HG03354 (cell line): Measurements from ENCODE around the gene TGM2.

Experiments used
- ATAC-seq: cut with Tn5 transposase; IDR thresholded peaks from one replicate; pipeline ENCODE4 v1.9.1; 2021; ENCODE audit warnings: mild to moderate bottlenecking; ENCODE audit not compliant: unreplicated experiment, poor library complexity, severe bottlenecking

Gene TGM2

DNA sequence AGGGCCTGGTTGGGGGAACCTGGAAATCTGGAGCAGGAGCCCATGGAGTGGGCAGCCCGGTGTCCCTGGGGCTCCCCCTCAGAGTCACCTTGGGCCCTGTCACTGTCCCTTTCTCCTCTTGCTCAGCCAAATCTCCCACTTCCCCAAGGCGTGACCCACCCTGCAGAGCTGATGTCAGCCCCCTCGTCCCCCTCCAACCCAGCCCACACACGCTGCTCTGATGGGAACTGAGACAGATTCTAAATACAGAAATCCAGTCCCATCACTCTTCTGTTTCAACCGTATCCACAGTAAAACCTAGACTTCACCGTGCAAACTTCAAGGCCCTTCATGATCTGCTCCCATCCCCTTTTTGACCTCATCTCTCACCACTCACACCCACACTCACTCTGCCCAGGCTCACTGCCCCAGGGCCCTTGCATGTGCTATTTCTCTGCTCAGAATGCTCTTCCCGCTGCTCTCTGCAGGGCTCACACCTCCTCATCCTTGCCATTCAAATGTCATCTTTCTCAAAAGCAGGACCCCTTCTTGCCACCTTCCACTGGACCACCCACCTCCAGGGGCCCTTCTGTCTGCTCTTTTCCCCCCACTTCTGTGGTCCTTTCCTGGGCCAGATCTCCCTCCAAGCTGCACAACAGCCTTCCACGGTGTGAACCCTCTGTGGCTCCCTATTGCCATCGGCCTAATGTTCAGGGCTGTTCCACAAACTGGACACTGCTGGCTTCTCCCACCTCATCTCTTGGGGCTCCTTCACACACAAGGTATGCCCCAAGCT, 16.6 kb downstream of the TGM2 start:
- no peak for ATAC-seq

DNA sequence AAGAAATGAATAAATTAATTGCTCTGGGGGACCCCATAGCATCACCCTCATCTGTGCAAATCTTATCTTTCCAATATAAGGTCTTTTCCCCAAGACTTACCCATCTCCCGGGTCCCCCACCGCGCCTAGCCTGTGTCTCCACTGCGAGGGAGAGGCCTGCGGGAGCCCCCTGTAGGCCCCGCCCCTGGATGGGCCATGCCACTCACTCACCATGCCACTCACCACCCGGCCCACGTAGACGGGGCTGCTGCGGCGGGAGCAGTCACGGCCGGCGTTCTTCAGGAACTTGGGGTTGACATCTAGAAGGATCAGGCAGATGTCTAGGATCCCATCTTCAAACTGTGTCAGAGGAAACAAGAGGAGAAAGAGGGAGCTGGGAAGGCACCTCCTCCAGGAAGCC, 17.3 kb downstream of the TGM2 start:
- no peak for ATAC-seq

- no peak for ATAC-seq
These were observed 17.9 kb downstream of the TGM2 start for GRCh38 chr20:38147163-38147562.

GRCh38 chr20:38146628-38147027, 18.4 kb downstream of the TGM2 start:
- no peak for ATAC-seq

DNA sequence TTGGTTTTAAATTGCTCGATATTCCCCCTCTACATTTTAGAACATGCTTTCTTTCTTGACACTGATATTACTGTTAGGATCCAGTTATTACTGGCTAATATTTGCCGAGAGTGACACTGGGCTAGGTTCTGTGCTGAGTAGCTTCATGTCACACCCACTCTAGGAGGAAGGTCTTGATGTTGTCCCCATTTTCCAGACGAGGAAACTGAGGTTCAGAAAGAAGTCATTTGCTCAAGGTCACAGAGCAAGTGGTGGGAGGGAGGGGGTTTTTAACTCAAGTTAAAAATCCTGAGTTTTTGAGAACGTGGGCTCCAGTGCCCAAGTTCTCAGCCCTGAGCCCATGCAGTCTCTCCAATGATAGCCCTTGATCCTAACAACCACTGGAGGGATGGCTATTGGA, 18.9 kb downstream of the TGM2 start:
- ATAC-seq, result no peak

GRCh38 chr20:38145729-38146075, 19.4 kb downstream of the TGM2 start:
- ATAC-seq, result no peak

- no peak for ATAC-seq
These were observed 19.9 kb downstream of the TGM2 start for GRCh38 chr20:38144974-38145728.

GRCh38 chr20:38144598-38144973, 20.5 kb downstream of the TGM2 start:
- no peak for ATAC-seq

DNA sequence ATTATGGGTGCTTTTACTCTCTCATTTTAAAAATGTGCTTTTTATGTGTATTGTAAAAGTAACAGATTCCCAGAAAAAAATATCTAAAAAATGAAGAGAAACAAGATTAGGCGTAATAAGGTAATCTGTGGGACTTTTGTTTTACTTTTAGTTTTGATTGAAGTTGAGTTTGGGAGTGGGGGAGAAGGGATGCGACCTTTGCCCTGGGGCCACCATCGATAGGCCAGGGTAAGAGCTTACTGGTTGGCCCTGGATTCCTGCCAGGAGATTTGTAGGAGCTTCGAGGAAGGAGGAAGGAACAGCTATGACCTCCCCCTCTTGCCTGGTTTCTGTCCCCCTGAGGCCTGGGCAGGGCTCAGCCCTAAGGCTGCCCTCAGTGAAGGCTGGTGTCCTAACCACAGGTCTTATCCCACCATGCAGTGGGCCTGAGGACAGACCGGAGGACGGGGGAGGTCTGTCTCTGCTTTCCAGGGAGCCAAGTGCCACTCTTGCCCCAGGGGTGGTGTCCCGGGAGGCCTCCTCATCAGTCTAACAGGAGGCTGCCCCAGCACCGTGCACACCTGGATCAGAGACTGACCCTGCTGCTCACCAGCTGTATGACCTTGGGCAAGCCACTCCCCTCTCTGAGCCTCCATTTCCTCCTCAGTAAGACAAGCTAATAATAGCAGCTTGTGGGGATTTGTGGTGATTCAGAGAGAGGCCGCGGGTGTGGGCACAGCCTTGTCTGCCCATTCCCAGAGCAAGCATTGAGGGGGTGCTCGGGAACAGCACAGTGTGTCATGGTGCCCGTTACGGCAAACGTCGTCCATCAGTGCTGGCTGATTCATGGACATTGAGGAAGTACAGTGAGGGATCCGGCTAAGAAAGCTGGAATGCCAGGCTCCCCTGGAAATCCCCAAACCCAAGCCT, 21.2 kb downstream of the TGM2 start:
- ATAC-seq, result no peak

- ATAC-seq, result no peak
These were observed 21.8 kb downstream of the TGM2 start for GRCh38 chr20:38143238-38143645.

- no peak for ATAC-seq
These were observed 23.1 kb downstream of the TGM2 start for GRCh38 chr20:38141889-38142494.

DNA sequence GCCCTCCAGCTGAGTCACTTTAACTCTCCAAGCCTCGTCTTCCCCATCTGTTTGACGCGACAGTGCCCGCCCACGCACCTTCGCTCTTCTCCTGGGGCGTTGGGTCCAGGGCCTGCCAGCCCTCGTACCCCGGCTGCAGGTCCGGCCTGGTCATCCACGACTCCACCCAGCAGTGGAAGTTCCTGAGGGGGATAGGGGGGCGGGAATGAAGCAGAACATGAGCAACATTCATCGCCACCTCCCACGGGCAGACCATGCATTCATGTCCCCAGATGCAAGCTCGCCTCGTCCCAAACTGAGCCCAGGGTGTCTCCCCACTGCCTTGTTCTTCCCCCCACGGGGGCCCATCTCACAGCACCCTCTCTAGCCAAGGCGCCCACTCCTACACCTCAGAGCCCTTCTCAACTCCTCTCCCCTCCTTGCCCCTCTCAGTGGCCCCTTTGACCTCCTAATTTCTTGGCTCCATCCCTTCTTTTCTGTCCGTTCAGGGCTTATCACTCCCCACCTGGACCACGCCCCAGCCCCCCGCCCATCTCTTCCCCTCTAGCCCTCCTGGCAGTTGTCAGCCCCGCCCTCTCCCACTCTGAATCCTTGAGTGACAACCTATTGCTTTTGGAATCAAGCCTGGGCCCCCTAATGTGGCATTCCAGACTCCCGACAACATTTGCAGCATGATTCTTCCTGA, 23.7 kb downstream of the TGM2 start:
- ATAC-seq, result no peak

DNA sequence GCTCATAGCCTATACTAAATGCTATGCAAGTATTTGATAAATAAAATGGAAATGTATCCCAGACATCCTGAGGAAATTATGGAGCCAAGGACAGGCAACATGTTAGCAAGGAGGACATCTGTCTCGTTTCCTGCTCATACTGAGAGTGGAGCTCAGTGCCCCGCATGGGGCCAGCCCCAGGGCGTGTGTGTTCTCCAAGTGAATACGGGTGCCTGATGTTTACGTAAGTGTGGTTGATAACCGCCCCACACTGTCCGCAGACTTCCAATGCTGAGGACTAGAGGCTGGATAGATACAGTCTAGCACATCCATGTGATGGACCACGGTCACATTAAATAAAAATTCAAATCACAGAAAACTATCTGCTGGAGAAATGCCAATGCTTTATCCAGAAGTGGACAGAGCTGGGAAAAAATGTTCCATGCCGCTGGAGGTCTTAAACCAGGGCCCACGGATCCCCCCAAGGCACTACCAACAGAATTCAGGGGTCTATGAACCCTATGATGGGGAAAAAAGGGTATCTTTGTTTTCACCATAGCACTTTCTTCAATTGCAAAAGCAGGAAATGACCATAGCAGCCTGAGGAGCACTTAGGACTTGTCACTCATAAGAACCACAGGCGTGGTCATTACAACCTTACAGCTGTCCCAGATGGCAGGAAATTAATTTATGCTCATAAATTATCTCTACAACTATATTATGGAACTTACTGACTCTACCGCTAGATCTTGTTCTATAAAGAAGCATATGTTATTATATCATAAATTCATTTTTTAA, 24.9 kb downstream of the TGM2 start:
- ATAC-seq, result no peak

- ATAC-seq, result no peak
These were observed 25.7 kb downstream of the TGM2 start for GRCh38 chr20:38139156-38139912.

GRCh38 chr20:38138086-38138778, 26.8 kb downstream of the TGM2 start:
- ATAC-seq, result no peak

- ATAC-seq, result no peak
These were observed 27.5 kb downstream of the TGM2 start for GRCh38 chr20:38137441-38138037.
